ENCODE data around the gene IARS2. TPM values are rescaled to one million over a fixed set of nuclear protein-coding genes. Genes with fewer than 3 reads are reported as not detected.
A peak's percentile ranks its signal among the peaks of the same experiment; 100 is the strongest.

IARS2 gene
- total RNA-seq, 1 experiment from 2014 or later = 106 TPM

GRCh38 chr1:220123889-220124288, 30.0 kb downstream of the IARS2 start:
- no peak overlapping the region for H3K27ac ChIP-seq (ENCODE audit: low read depth, low read length)
- no peak for TF ChIP-seq ATF3 (IDR thresholded peaks at IDR 0.05)
- TF ChIP-seq CTCF (IDR thresholded peaks at IDR 0.05 in 2 of 3, conservative IDR thresholded peaks at IDR 0.05 in 1 of 3; ENCODE audit: borderline replicate concordance in 1 of 3, insufficient read depth in 1 of 3, low read depth in 2 of 3, low read length in 2 of 3) = peak; percentile 25 to 62 (median 61); a peak in 4 of 6 replicates
- no peaks in the 10 kb centered on the region for H3K27me3 ChIP-seq (ENCODE audit: insufficient read depth, low read length)
- DNase-seq (ENCODE audit: low read depth, low spot score) (peak; percentile 7), ATAC-seq (peak; percentile 76)
- H4K20me1 ChIP-seq (ENCODE audit: insufficient read depth) = no peaks in the 10 kb centered on the region; the same call in 1 of the 2 replicates
- H3K4me3 ChIP-seq (replicated peaks in 1 of 2; ENCODE audit: low read depth in 1 of 2, low read length in 2 of 2) = no peak overlapping the region
- POLR2A ChIA-PET = no interaction called here
- intact Hi-C loops (cut with micrococcal nuclease) = loop anchor here (10.0 kb wide), 2 partner anchors 249 to 289 kb away; no protein-coding TSS in a partner anchor
- CTCF ChIA-PET = interaction anchor here (0.6 to 2.2 kb wide), 9 partner anchors 9 to 137 kb away, joined by 3 to 15 read pairs (median 3); partner anchors contain the start of gene BPNT1
- no peaks in the 10 kb centered on the region for H3K4me1 ChIP-seq (ENCODE audit: control insufficient read depth in 1 of 2, insufficient read depth in 2 of 2, low read length in 2 of 2)
- H3K9ac ChIP-seq (ENCODE audit: low read length) = no peak overlapping the region
- H3K79me2 ChIP-seq (ENCODE audit: insufficient read depth, low read length) = peaks cover 14% of the 10 kb centered on the region
- no peak overlapping the region for H3K4me2 ChIP-seq (ENCODE audit: low read length)
- BruUV-seq (replicated peaks) = no TSS peak
- no peak overlapping the region for H2AFZ ChIP-seq (ENCODE audit: low read depth, low read length, poor library complexity, severe bottlenecking)
- H3K36me3 ChIP-seq (ENCODE audit: control insufficient read depth in 1 of 2, insufficient read depth in 2 of 2, low read length in 2 of 2) = peaks cover 10 to 11% of the 10 kb centered on the region in 2 experiments; a peak in 2 of 4 replicates
- no peaks in the 10 kb centered on the region for H3K9me3 ChIP-seq (ENCODE audit: control insufficient read depth in 1 of 2, insufficient read depth in 1 of 2, low read depth in 1 of 2, low read length in 2 of 2)
- RAD21 ChIA-PET (ENCODE audit: low non-redundant PET in 1 of 2, low total read pairs in 2 of 2, uncharacterized antibody in 2 of 2, unreplicated experiment in 2 of 2) = interaction anchor here in 1 of 2 experiments (0.7 kb wide), 1 partner anchor 54 kb away, joined by 4 read pairs; no protein-coding TSS in a partner anchor
- no peaks in the 10 kb centered on the region for H3K9me2 ChIP-seq (ENCODE audit: insufficient read depth)

GRCh38 chr1:220124542-220124941, 30.6 kb downstream of the IARS2 start:
- intact Hi-C loops (cut with micrococcal nuclease) = loop anchor here (10.0 kb wide), 2 partner anchors 250 to 290 kb away; no protein-coding TSS in a partner anchor
- ATAC-seq = no peak
- no peaks in the 10 kb centered on the region for H3K4me1 ChIP-seq (ENCODE audit: control insufficient read depth in 1 of 2, insufficient read depth in 2 of 2, low read length in 2 of 2)

More at GRCh38 chr1:220124542-220124941, 30.6 kb downstream of the IARS2 start:
- POLR2A ChIA-PET = no interaction called here
- TF ChIP-seq ATF3 (IDR thresholded peaks at IDR 0.05) = no peak
- TF ChIP-seq CEBPB (IDR thresholded peaks at IDR 0.05; ENCODE audit: low read depth) = no peak
- no peak for TF ChIP-seq SP1 (IDR thresholded peaks at IDR 0.05; ENCODE audit: low read depth)
- Histone ChIP-seq H3K36me3 (ENCODE audit: control insufficient read depth in 1 of 2, insufficient read depth in 2 of 2, low read length in 2 of 2) (peaks cover 10 to 14% of the 10 kb centered on the region in 2 experiments; a peak in 3 of 4 replicates), H3K27me3 (ENCODE audit: insufficient read depth, low read length) (no peaks in the 10 kb centered on the region), H3K4me3 (replicated peaks in 1 of 2; ENCODE audit: low read depth in 1 of 2, low read length in 2 of 2) (no peak overlapping the region), H3K4me2 (ENCODE audit: low read length) (no peak overlapping the region), H3K79me2 (ENCODE audit: insufficient read depth, low read length) (peaks cover 17% of the 10 kb centered on the region), H4K20me1 (ENCODE audit: insufficient read depth) (peaks cover 3% of the 10 kb centered on the region), H3K9ac (ENCODE audit: low read length) (no peak overlapping the region), H3K27ac (ENCODE audit: low read depth, low read length) (no peak overlapping the region), H3K9me3 (ENCODE audit: control insufficient read depth in 1 of 2, insufficient read depth in 1 of 2, low read depth in 1 of 2, low read length in 2 of 2) (no peaks in the 10 kb centered on the region), H3K9me2 (ENCODE audit: insufficient read depth) (no peaks in the 10 kb centered on the region), H2AFZ (ENCODE audit: low read depth, low read length, poor library complexity, severe bottlenecking) (no peak overlapping the region)
- BruUV-seq (replicated peaks) = no TSS peak
- no peak for DNase-seq (ENCODE audit: low read depth, low spot score)
- CTCF ChIA-PET = interaction anchor here (0.6 to 2.2 kb wide), 9 partner anchors 9 to 137 kb away, joined by 3 to 15 read pairs (median 3); partner anchors contain the start of gene BPNT1
- RAD21 ChIA-PET (ENCODE audit: low non-redundant PET in 1 of 2, low total read pairs in 2 of 2, uncharacterized antibody in 2 of 2, unreplicated experiment in 2 of 2) = no interaction called here
